Measurements from ENCODE around the gene UGGT2.

DNA sequence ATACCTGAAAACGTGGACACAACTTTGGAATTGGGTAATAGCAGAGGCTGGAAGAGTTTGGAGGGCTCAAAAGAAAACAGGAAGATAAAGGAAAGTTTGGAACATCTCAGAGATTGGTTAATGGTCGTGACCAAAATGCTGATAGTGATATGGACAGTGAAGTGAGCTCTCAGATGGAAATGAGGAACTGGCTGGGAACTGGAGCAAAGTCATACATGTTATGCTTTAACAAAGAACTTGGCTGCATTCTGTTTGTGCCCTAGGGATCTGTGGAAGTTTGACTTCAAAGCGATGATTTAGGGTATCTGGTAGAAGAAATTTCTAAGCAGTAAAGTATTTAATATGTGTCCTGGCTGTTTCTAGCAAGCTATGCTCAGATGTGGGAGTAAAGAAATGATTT lies 240.1 kb downstream of the UGGT2 start:
- no peak for TF ChIP-seq EZH2 (IDR thresholded peaks at IDR 0.05; ENCODE audit: insufficient read depth, poor library complexity, severe bottlenecking)
- TF ChIP-seq EZH2phosphoT487 (IDR thresholded peaks at IDR 0.05; ENCODE audit: insufficient read depth, low read depth) = no peak

Measured in GM23248 (cell line).